Measurements from ENCODE around the gene C1orf35. TPM values are rescaled to one million over a fixed set of nuclear protein-coding genes. Genes with fewer than 3 reads are reported as not detected.

Gene C1orf35
- total RNA-seq, 6 experiments from 2014 or later = 3.4 to 6.3 (median 5.2) TPM

DNA sequence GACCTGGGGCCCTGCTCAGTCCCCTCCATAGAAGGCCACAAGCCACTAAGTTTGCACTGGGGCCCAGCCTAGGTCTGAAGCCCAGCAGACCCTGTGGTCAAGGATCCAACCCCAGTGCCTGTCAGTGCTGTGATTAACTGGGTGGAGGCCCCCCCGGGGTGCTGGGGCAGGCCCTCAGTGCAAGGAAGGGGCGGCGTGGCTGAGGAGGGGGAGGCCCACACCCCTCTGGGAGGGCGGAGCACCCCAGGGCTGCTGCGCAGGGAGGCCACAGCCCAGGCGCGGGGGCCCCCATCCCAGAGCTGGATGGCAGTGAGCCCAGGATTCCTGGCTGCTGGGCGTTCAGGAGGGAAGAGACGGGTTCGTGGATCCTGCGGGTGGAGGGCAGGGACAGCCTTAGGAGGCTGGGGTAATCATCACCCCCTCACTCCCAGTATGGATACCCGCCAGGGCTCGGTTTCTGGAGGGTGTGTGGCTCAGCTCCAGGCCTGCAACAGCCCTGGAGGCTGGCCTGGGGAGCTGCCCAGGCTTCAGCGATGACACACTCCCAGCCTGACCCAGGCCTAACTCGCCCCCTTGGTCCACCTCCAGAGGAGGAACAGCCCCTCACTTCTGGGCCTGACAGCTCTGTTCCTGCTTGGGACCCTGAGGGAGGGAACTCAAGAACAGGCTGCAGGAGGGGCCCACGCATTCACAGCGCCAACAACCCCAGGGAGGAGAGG is 47.5 kb upstream of the C1orf35 start:
- H3K9me3 ChIP-seq = no peaks in the 10 kb centered on the region

GRCh38 chr1:228150120-228150460 is 47.0 kb upstream of the C1orf35 start:
- no peak for DNase-seq
- H3K9me3 ChIP-seq = no peaks in the 10 kb centered on the region
- H3K27me3 ChIP-seq = no peaks in the 10 kb centered on the region
- WGBS (ENCODE audit: insufficient coverage, low coverage, low lambda C conversion rate, missing lambda C conversion rate) = 83% methylated on average over 1 of the region's 7 CpGs
- H3K4me1 ChIP-seq = no peaks in the 10 kb centered on the region
- no peak for TF ChIP-seq CTCF (IDR thresholded peaks at IDR 0.05)
- TF ChIP-seq POLR2A (IDR thresholded peaks at IDR 0.05) = no peak
- ATAC-seq = peak in 1 of 4 donors; percentile 3
- H3K4me3 ChIP-seq = no peak overlapping the region
- H3K27ac ChIP-seq = peak overlapping the region; percentile 18 to 38 (median 21)
- intact Hi-C loops (cut with DNase I) = no loop called here
- peaks cover 0 to 9% (median 4%) of the 10 kb centered on the region in 4 donors for H3K36me3 ChIP-seq

More for the DNA sequence above, 47.5 kb upstream of the C1orf35 start:
- peaks cover 0 to 9% (median 4%) of the 10 kb centered on the region in 4 donors for H3K36me3 ChIP-seq
- WGBS (ENCODE audit: insufficient coverage, low coverage, low lambda C conversion rate, missing lambda C conversion rate) = no CpG with 5 or more reads among the region's 17 CpGs
- TF ChIP-seq POLR2A (IDR thresholded peaks at IDR 0.05) (no peak), CTCF (IDR thresholded peaks at IDR 0.05) (no peak)
- DNase-seq = peak in 2 of 3 donors; percentile 22 to 51
- peak overlapping the region in 2 of 3 donors; percentile 21 to 38 for H3K27ac ChIP-seq
- H3K4me1 ChIP-seq = no peaks in the 10 kb centered on the region
- H3K4me3 ChIP-seq = no peak overlapping the region
- peak; percentile 4 to 20 (median 10) for ATAC-seq
- H3K27me3 ChIP-seq = no peaks in the 10 kb centered on the region
- intact Hi-C loops (cut with DNase I) = no loop called here

DNA sequence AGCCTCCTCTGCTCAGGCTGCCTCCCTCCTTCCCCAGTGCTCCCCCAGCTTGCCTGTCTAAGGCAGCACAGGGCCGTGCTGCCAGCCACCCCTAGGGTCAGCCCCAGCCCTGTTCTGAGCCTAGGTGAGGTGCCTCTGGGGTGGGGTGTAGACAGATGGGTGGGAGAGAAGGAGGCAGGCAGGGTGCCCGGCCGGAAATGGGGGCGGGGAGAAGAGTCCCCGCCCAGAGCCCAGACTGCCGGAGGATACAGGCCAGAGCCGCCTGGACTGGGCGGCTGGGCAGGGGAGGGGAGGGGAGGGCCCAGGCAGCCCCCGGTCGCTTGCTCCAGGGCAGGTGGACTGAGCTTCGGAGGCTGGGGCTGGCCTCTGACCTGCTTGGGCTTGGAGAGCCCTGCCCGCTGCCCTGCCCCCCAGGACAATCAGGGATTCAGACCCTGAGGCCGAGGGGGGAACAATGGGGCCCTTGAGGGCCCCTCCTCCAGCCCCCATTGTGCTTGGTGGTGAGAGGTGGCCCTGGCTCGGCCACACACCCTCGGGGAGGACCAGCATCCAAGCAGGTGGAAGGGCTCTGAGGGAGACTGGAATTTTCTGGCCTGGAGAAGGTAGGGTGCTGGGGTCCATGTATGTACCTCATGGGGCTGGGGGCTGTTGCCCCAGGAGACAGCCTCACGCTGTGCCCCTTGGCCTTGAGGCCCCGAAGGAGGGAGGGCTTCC is 46.4 kb upstream of the C1orf35 start, which contains the start of gene GJC2:
Gene GJC2 (plus strand): TSS at position 525 of the 714 bp plus-strand sequence. CDS start 7,829 bp downstream, outside the sequence.
- Histone ChIP-seq H3K36me3 (peaks cover 0 to 9% (median 4%) of the 10 kb centered on the region in 4 donors), H3K4me3 (no peak within 1 kb of the TSS), H3K27ac (peak within 1 kb of the TSS; percentile 18 to 38 (median 21)), H3K4me1 (no peaks in the 10 kb centered on the region), H3K9me3 (no peaks in the 10 kb centered on the region), H3K27me3 (no peaks in the 10 kb centered on the region)
- peak; percentile 13 to 31 (median 18) for ATAC-seq
- 30% methylated on average over 2 of the region's 17 CpGs for WGBS (ENCODE audit: insufficient coverage, low coverage, low lambda C conversion rate, missing lambda C conversion rate)
- TF ChIP-seq POLR2A (IDR thresholded peaks at IDR 0.05) (no peak), CTCF (IDR thresholded peaks at IDR 0.05) (no peak)
- DNase-seq = peak in 2 of 3 donors; percentile 23 to 46
- intact Hi-C loops (cut with DNase I) = no loop called here

GRCh38 chr1:228148935-228149405 is 45.8 kb upstream of the C1orf35 start:
- DNase-seq (no peak), ATAC-seq (no peak)
- H3K36me3 ChIP-seq = peaks cover 0 to 9% (median 4%) of the 10 kb centered on the region in 4 donors
- no CpG with 5 or more reads among the region's 8 CpGs for WGBS (ENCODE audit: insufficient coverage, low coverage, low lambda C conversion rate, missing lambda C conversion rate)
- H3K27me3 ChIP-seq = no peaks in the 10 kb centered on the region
- H3K9me3 ChIP-seq = no peaks in the 10 kb centered on the region
- no peaks in the 10 kb centered on the region for H3K4me1 ChIP-seq
- peak overlapping the region in 1 of 3 donors; percentile 22 for H3K27ac ChIP-seq
- TF ChIP-seq POLR2A (IDR thresholded peaks at IDR 0.05) (no peak), CTCF (IDR thresholded peaks at IDR 0.05) (no peak)
- no peak overlapping the region for H3K4me3 ChIP-seq
- intact Hi-C loops (cut with DNase I) = no loop called here
